Activated naive CD8-positive, alpha-beta T cell (primary cell): ENCODE data around the gene PCBP3.
"Not testable (repeated sequence)": the region's sequence is repeated elsewhere in the genome, so short reads cannot be mapped to it uniquely, and the experiment has no call there.

ENCODE experiments used
- H3K27ac Mint-ChIP-seq: one replicate; pipeline ENCODE4 v1.8.0; 2021; ENCODE audit warnings: mixed read lengths
- H3K27me3 Mint-ChIP-seq: one replicate; pipeline ENCODE4 v1.8.0; 2021; ENCODE audit warnings: mixed read lengths
- H3K36me3 Mint-ChIP-seq: one replicate; pipeline ENCODE4 v1.8.0; 2021; ENCODE audit warnings: mixed read lengths
- H3K4me1 Mint-ChIP-seq: one replicate; pipeline ENCODE4 v1.8.0; 2021; ENCODE audit warnings: low read depth, mixed read lengths
- H3K4me3 Mint-ChIP-seq: one replicate; pipeline ENCODE4 v1.8.0; 2021; ENCODE audit warnings: mild to moderate bottlenecking, mixed read lengths
- H3K9me3 Mint-ChIP-seq: one replicate; pipeline ENCODE4 v1.8.0; 2021; ENCODE audit warnings: low read depth, mixed read lengths

Gene PCBP3

GRCh38 chr21:45892916-45893739, 249.6 kb downstream of the PCBP3 start:
- no peaks in the 10 kb centered on the region for H3K27me3 Mint-ChIP-seq
- no peak overlapping the region for H3K27ac Mint-ChIP-seq
- H3K4me1 Mint-ChIP-seq, result peaks cover 46% of the 10 kb centered on the region
- H3K36me3 Mint-ChIP-seq, result no peaks in the 10 kb centered on the region
- no peak overlapping the region for H3K4me3 Mint-ChIP-seq
- no peaks in the 10 kb centered on the region for H3K9me3 Mint-ChIP-seq

- Mint-ChIP-seq H3K4me1 (peaks cover 38% of the 10 kb centered on the region), H3K27ac (no peak overlapping the region), H3K27me3 (no peaks in the 10 kb centered on the region), H3K9me3 (no peaks in the 10 kb centered on the region), H3K4me3 (no peak overlapping the region), H3K36me3 (no peaks in the 10 kb centered on the region)
These were observed 250.4 kb downstream of the PCBP3 start for GRCh38 chr21:45893740-45894449.

GRCh38 chr21:45894450-45894825, 250.9 kb downstream of the PCBP3 start:
- no peak overlapping the region for H3K4me3 Mint-ChIP-seq
- no peaks in the 10 kb centered on the region for H3K27me3 Mint-ChIP-seq
- H3K4me1 Mint-ChIP-seq, result peaks cover 33% of the 10 kb centered on the region
- no peaks in the 10 kb centered on the region for H3K36me3 Mint-ChIP-seq
- H3K9me3 Mint-ChIP-seq, result no peaks in the 10 kb centered on the region
- H3K27ac Mint-ChIP-seq, result no peak overlapping the region

DNA sequence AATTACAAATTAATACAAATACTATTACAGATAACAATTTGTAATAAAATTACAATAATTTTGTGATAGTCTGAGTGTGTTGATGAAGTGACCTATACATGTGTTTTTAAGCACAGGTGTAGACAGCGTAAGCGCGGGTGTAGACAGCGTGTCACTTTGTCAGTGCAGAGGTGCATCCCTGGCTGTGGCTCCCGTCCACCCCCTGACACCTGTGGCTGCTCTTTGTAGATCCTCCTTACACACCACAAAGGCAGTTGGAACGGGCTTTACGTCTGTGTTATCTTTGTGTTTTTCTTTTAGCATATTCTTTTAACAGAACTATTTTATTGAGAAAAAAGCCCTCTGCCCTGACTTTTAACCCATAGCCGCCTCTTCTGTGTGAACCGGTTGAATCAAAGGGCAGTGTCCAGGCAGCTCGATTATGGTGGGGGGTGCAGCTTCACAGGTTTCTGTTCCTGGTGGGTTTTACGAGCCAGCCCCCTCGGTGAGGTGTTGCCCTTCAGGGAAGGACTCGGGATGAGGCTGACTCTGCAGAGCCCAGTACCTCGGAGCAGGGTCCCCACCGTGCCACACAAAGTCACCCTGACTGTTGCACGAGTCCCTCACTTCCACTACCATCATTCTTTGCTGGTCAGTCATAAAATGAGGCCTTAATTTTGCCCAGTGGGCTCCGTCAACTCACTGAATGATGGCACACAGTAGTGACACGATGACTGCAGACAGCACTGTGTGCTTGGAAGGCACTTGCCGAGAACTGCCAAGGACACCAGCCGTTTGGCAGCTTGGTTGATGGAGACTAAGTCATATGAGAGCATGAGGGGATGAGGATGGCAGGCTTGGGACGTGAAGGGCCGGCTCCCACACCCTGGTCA, 251.6 kb downstream of the PCBP3 start:
- H3K27ac Mint-ChIP-seq, result no peak overlapping the region
- H3K36me3 Mint-ChIP-seq, result no peaks in the 10 kb centered on the region
- no peaks in the 10 kb centered on the region for H3K27me3 Mint-ChIP-seq
- no peaks in the 10 kb centered on the region for H3K9me3 Mint-ChIP-seq
- H3K4me3 Mint-ChIP-seq, result no peak overlapping the region
- H3K4me1 Mint-ChIP-seq, result peaks cover 26% of the 10 kb centered on the region

DNA sequence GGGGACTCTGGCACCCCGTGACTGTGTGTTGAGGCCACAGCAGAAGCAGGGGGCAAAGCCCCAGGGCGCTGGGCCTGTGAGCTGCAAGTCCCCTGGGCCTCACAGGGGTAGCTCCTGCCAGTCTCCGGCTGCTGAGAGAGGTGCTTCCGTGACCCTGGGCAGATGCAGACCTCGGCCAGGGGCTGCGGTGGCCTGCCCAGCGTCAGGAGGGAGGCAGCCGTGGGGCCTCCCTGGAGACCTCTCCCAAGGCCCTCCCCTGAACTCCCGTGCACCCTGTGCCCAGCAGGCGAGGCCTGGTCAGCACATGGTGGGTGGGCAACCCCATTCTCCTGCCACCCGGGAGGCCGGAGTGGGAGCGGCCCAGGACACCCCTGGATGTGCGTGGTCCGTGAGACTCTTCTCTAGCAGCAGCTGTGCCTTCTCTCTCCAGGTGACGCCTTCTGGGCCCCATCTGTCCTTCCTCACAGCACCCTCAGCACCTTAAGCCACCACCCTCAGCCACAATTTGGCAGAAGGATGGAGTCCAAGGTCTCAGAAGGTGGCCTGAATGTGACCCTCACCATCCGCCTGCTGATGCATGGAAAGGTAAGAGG, 252.3 kb downstream of the PCBP3 start:
- H3K27me3 Mint-ChIP-seq, result no peaks in the 10 kb centered on the region
- no peaks in the 10 kb centered on the region for H3K9me3 Mint-ChIP-seq
- peaks cover 19% of the 10 kb centered on the region for H3K4me1 Mint-ChIP-seq
- H3K36me3 Mint-ChIP-seq, result no peaks in the 10 kb centered on the region
- no peak overlapping the region for H3K4me3 Mint-ChIP-seq
- H3K27ac Mint-ChIP-seq, result no peak overlapping the region

- H3K9me3 Mint-ChIP-seq, H3K27ac Mint-ChIP-seq, H3K36me3 Mint-ChIP-seq, H3K4me3 Mint-ChIP-seq, H3K27me3 Mint-ChIP-seq: not testable (repeated sequence)
- peaks cover 13% of the 10 kb centered on the region for H3K4me1 Mint-ChIP-seq
These were observed 252.9 kb downstream of the PCBP3 start for GRCh38 chr21:45896431-45896830.

DNA sequence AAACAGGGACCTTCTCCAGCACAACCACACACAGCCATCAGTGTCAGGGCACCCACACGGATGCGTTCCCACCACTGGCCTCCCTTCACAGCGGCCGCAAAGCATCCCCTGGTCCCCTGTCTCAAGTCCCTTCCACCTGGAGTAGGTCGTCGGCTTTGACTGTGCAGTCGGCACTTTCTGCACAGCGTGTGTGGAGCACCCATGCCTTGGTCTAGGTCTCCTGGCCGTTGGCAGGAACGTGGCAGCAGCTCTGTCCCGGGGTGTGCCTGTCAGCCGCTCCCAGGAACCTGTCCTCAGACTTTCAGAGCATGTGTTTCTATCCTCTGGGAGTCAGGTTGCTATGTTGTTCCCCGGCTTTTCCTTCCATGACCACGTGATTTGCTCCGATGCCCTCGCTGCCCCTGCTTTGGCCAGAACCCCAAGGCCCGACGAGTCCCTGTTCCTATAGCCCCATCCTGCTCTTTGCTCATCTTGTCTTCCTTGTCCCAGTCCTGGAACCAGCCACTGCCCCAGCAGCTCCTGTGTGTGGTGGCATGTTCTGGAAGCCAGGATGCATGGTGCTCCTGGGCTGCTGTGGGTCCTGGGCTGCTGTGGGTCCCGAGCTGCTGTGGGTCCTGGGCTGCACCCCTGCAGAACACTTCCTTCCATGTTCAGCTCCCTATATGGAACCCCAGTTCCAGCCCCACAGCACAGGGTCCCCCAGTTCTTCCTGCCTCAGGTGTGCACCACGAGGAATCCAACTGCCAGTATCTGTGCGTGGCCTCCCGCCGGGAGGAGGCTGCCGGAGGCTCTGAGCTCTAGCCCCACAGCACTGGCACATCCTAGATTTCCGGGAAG, 253.9 kb downstream of the PCBP3 start:
- Mint-ChIP-seq H3K27ac (no peak overlapping the region), H3K4me3 (no peak overlapping the region), H3K9me3 (no peaks in the 10 kb centered on the region), H3K27me3 (no peaks in the 10 kb centered on the region), H3K4me1 (peaks cover 4% of the 10 kb centered on the region), H3K36me3 (no peaks in the 10 kb centered on the region)

- Mint-ChIP-seq H3K4me1 (peaks cover 3% of the 10 kb centered on the region), H3K9me3 (no peaks in the 10 kb centered on the region)
These were observed 254.5 kb downstream of the PCBP3 start for GRCh38 chr21:45898028-45898350.

DNA sequence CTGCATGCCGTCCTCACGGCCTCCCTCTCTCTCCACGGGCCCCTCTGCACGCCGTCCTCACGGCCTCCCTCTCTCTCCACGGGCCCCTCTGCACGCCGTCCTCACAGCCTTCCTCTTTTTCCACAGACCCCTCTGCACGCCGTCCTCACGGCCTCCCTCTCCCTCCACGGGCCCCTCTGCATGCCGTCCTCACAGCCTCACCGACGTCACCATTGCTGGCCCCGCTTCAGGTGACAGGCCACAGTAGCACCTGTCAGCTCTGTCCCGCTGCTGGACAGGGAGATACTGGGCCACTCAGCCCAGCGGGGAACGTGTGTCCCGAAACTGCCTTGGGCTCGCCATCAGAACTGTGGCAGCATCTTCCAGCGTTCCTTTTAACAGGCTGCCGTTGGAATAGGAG, 255.3 kb downstream of the PCBP3 start:
- H3K27me3 Mint-ChIP-seq, result no peaks in the 10 kb centered on the region
- no peaks in the 10 kb centered on the region for H3K36me3 Mint-ChIP-seq
- no peak overlapping the region for H3K27ac Mint-ChIP-seq
- no peaks in the 10 kb centered on the region for H3K9me3 Mint-ChIP-seq
- H3K4me1 Mint-ChIP-seq, result peaks cover 3% of the 10 kb centered on the region
- no peak overlapping the region for H3K4me3 Mint-ChIP-seq

More at GRCh38 chr21:45898028-45898350, 254.5 kb downstream of the PCBP3 start:
- Mint-ChIP-seq H3K4me3 (no peak overlapping the region), H3K27me3 (no peaks in the 10 kb centered on the region), H3K36me3 (no peaks in the 10 kb centered on the region), H3K27ac (no peak overlapping the region)

DNA sequence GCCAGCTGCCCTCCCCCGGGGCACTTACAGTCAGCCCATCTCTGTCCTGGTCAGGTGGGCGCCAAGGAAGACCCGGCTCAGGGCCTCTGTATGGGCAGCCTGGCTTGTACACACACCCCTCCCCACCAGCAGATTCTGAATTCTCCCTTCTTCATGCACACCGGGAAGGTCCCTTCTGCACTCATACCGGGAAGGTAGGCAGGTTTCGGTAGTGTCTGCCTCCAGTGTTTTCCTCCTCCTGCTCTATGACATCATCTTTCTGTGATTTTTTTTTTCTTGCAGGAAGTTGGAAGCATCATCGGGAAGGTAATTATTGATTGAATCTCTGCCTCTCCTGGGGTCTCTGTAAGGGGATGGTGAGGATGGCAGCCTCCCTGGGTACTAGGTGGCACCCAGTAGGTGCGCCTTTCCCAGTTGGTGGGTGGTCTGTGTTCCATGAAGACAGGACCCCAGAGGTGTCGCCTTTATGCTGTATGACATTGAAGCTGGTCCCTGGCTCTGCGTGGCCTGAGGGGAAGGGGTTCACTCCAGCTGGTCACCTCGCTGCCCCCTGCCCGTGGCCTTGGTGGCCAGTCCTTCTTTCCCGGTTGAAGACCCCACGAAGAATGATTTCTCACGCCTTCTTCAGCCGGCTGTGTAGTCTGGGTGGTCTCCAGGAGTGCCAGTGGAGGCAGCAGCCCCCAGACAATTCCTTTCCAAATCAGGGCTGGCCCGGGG, 255.9 kb downstream of the PCBP3 start:
- H3K4me3 Mint-ChIP-seq, result no peak overlapping the region
- peaks cover 1% of the 10 kb centered on the region for H3K4me1 Mint-ChIP-seq
- no peaks in the 10 kb centered on the region for H3K36me3 Mint-ChIP-seq
- H3K9me3 Mint-ChIP-seq, result no peaks in the 10 kb centered on the region
- no peak overlapping the region for H3K27ac Mint-ChIP-seq
- H3K27me3 Mint-ChIP-seq, result no peaks in the 10 kb centered on the region

- H3K36me3 Mint-ChIP-seq, result no peaks in the 10 kb centered on the region
- no peak overlapping the region for H3K27ac Mint-ChIP-seq
- H3K4me3 Mint-ChIP-seq, result no peak overlapping the region
- no peaks in the 10 kb centered on the region for H3K4me1 Mint-ChIP-seq
- H3K9me3 Mint-ChIP-seq, result no peaks in the 10 kb centered on the region
- H3K27me3 Mint-ChIP-seq, result no peaks in the 10 kb centered on the region
These were observed 256.7 kb downstream of the PCBP3 start for GRCh38 chr21:45900034-45900868.

DNA sequence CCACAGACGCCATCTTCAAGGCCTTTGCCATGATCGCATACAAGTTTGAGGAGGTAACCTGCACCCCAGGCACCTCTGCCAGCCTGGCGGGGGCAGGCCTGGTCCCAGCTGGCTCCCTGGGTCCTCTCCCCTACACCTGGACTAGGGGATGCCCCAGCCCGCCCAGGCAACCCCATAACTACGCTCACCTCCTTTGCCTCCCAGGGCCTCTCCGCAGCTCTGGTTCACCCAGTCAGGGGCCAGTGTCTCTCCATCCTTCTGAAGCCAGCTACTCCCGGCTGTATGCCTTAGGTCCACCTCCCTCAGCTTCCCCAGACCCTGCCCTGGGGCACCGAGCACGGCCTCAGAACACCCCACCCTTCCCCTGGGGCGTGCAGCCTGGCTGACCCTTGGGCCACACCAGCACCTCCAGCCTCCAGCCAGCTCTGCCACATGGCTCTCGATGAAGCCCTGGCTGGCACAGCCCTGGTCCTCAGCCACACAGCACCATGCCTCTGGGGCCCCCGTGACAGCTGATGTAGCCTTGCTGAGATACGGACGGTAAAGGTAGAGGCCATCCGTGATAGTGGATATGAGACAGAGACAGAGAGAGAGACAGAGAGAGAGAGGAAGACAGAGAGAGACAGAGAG, 257.7 kb downstream of the PCBP3 start:
- Mint-ChIP-seq H3K4me3 (no peak overlapping the region), H3K27ac (no peak overlapping the region), H3K36me3 (no peaks in the 10 kb centered on the region), H3K9me3 (no peaks in the 10 kb centered on the region), H3K27me3 (no peaks in the 10 kb centered on the region), H3K4me1 (no peaks in the 10 kb centered on the region)
